HG03175 (cell line): Measurements from ENCODE around the gene MKI67.

Experiments
- ATAC-seq: cut with Tn5 transposase; IDR thresholded peaks from one replicate; pipeline ENCODE4 v1.9.1; 2021; ENCODE audit warnings: mild to moderate bottlenecking, moderate library complexity; ENCODE audit not compliant: unreplicated experiment

Gene MKI67

GRCh38 chr10:128084991-128085390 lies 41.2 kb downstream of the MKI67 start:
- no peak for ATAC-seq

- ATAC-seq: no peak
Measured at GRCh38 chr10:128084364-128084763, 41.9 kb downstream of the MKI67 start.

GRCh38 chr10:128083191-128083895 lies 42.9 kb downstream of the MKI67 start:
- ATAC-seq: no peak

- ATAC-seq: no peak
Measured at GRCh38 chr10:128081720-128082119, 44.5 kb downstream of the MKI67 start.

- ATAC-seq: no peak
Measured at GRCh38 chr10:128081222-128081621, 45.0 kb downstream of the MKI67 start.

GRCh38 chr10:128080641-128081040 lies 45.6 kb downstream of the MKI67 start:
- ATAC-seq: no peak

GRCh38 chr10:128080231-128080630 lies 46.0 kb downstream of the MKI67 start:
- no peak for ATAC-seq

- no peak for ATAC-seq
Measured at GRCh38 chr10:128078136-128078969, 47.9 kb downstream of the MKI67 start.

- ATAC-seq: no peak
Measured at GRCh38 chr10:128077155-128077875, 48.9 kb downstream of the MKI67 start.

GRCh38 chr10:128074589-128074988 lies 51.6 kb downstream of the MKI67 start:
- no peak for ATAC-seq

GRCh38 chr10:128073890-128074289 lies 52.3 kb downstream of the MKI67 start:
- ATAC-seq: no peak

GRCh38 chr10:128072941-128073645 lies 53.1 kb downstream of the MKI67 start:
- ATAC-seq: no peak

- ATAC-seq: no peak
Measured at GRCh38 chr10:128072046-128072445, 54.2 kb downstream of the MKI67 start.

- ATAC-seq: no peak
Measured at GRCh38 chr10:128071417-128071782, 54.8 kb downstream of the MKI67 start.

GRCh38 chr10:128070721-128071416 lies 55.4 kb downstream of the MKI67 start:
- ATAC-seq: no peak

GRCh38 chr10:128070161-128070560 lies 56.1 kb downstream of the MKI67 start:
- no peak for ATAC-seq

GRCh38 chr10:128069351-128070051 lies 56.7 kb downstream of the MKI67 start:
- peak; percentile 39 for ATAC-seq

GRCh38 chr10:128068398-128069285 lies 57.6 kb downstream of the MKI67 start:
- no peak for ATAC-seq
